KMS-11 (cell line): ENCODE data around the gene CPN1.

Experiments
- H2AFZ ChIP-seq: fragments of 200-600 bp; sonication (generic); 2 replicates; pipeline ENCODE4 v1.6.1; 2016; ENCODE audit warnings: antibody characterized with exemption, mixed run types, low read depth
- H3K27ac ChIP-seq: fragments of 200-600 bp; sonication (generic); 2 replicates; pipeline ENCODE4 v1.6.1; 2016; ENCODE audit warnings: mild to moderate bottlenecking, mixed run types
- H3K27me3 ChIP-seq: fragments of 200-600 bp; sonication (generic); 2 replicates; pipeline ENCODE4 v1.6.1; 2017; ENCODE audit warnings: mild to moderate bottlenecking, low read depth, mixed run types, moderate library complexity; ENCODE audit not compliant: insufficient read depth
- H3K36me3 ChIP-seq: fragments of 200-600 bp; sonication (generic); 2 replicates; pipeline ENCODE4 v1.6.1; 2017; ENCODE audit warnings: mild to moderate bottlenecking, mixed run types; ENCODE audit not compliant: insufficient read depth
- H3K4me1 ChIP-seq: fragments of 200-600 bp; sonication (generic); 2 replicates; pipeline ENCODE4 v1.6.1; 2016; ENCODE audit warnings: mild to moderate bottlenecking, low read depth, mixed run types; ENCODE audit not compliant: poor library complexity, severe bottlenecking
- H3K4me2 ChIP-seq: fragments of 200-600 bp; sonication (generic); 2 replicates; pipeline ENCODE4 v1.7.0; 2016; ENCODE audit warnings: mild to moderate bottlenecking, mixed run types
- H3K4me3 ChIP-seq: fragments of 200-600 bp; sonication (generic); IDR thresholded peaks from 2 replicates; pipeline ENCODE4 v1.6.1; 2017; ENCODE audit warnings: low read depth, low read length, mixed read lengths; ENCODE audit not compliant: insufficient read depth
- H3K79me2 ChIP-seq: fragments of 200-600 bp; sonication (generic); 2 replicates; pipeline ENCODE4 v1.6.1; 2016; ENCODE audit warnings: low read depth, mixed run types; ENCODE audit not compliant: insufficient read depth
- H3K9ac ChIP-seq: fragments of 200-600 bp; sonication (generic); 2 replicates; pipeline ENCODE4 v1.6.1; 2016; ENCODE audit warnings: mild to moderate bottlenecking, mixed run types
- H4K20me1 ChIP-seq: fragments of 200-600 bp; sonication (generic); 2 replicates; pipeline ENCODE4 v1.6.1; 2016; ENCODE audit warnings: mild to moderate bottlenecking, mixed run types; ENCODE audit not compliant: insufficient read depth
- CTCF ChIP-seq: fragments of 200-600 bp; sonication (generic); conservative IDR thresholded peaks from 2 replicates; pipeline ENCODE4 v1.6.1; 2017; ENCODE audit warnings: low read depth, mild to moderate bottlenecking, antibody characterized with exemption, low read length, moderate library complexity, mixed read lengths

Gene CPN1

GRCh38 chr10:100024748-100025147 lies 56.9 kb downstream of the CPN1 start:
- Histone ChIP-seq H3K27me3 (no peaks in the 10 kb centered on the region), H3K9ac (no peak overlapping the region), H3K4me2 (no peak overlapping the region), H3K27ac (no peak overlapping the region), H2AFZ (no peak overlapping the region), H3K4me3 (no peak overlapping the region), H3K36me3 (no peaks in the 10 kb centered on the region), H3K4me1 (peaks cover 21% of the 10 kb centered on the region), H3K79me2 (no peaks in the 10 kb centered on the region), H4K20me1 (no peaks in the 10 kb centered on the region)
- no peak for TF ChIP-seq CTCF

- H4K20me1 ChIP-seq, result no peaks in the 10 kb centered on the region
- no peaks in the 10 kb centered on the region for H3K27me3 ChIP-seq
- no peak overlapping the region for H3K4me2 ChIP-seq
- H3K36me3 ChIP-seq, result no peaks in the 10 kb centered on the region
- no peak overlapping the region for H2AFZ ChIP-seq
- H3K27ac ChIP-seq, result no peak overlapping the region
- H3K9ac ChIP-seq, result no peak overlapping the region
- no peaks in the 10 kb centered on the region for H3K79me2 ChIP-seq
- no peak overlapping the region for H3K4me3 ChIP-seq
- H3K4me1 ChIP-seq, result peaks cover 23% of the 10 kb centered on the region
- no peak for TF ChIP-seq CTCF
Observed at GRCh38 chr10:100022403-100022802, 59.3 kb downstream of the CPN1 start.

- Histone ChIP-seq H3K27me3 (no peaks in the 10 kb centered on the region), H3K27ac (no peak overlapping the region)
Observed at GRCh38 chr10:100021322-100021721, 60.3 kb downstream of the CPN1 start.

DNA sequence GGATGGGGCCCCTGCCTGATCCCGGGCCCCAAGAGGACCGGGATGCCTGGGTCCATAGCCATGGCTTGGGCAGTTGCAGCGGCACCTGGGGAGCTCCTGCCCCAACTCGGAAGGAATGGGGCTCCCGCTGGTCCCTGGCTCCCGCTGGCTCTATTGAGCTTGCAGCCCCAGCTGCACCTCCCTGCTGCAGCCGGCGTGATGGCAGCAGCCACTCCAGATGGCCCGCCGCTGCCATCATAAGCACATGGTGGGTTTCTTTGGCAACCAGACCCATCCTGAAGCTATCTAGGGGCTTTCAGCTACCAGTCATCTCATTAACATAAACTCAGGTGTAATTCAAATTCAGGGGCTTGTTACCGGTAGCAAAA lies 60.8 kb downstream of the CPN1 start:
- Histone ChIP-seq H3K79me2 (no peaks in the 10 kb centered on the region), H2AFZ (no peak overlapping the region), H3K4me1 (peaks cover 23% of the 10 kb centered on the region), H3K27me3 (no peaks in the 10 kb centered on the region), H4K20me1 (no peaks in the 10 kb centered on the region), H3K27ac (no peak overlapping the region), H3K4me2 (peak overlapping the region; percentile 33; the same call in 1 of the 2 replicates), H3K4me3 (no peak overlapping the region), H3K9ac (no peak overlapping the region), H3K36me3 (no peaks in the 10 kb centered on the region)
- TF ChIP-seq CTCF, result no peak

More at GRCh38 chr10:100021322-100021721, 60.3 kb downstream of the CPN1 start:
- H3K4me3 ChIP-seq, result no peak overlapping the region
- H3K4me1 ChIP-seq, result peaks cover 23% of the 10 kb centered on the region
- no peak overlapping the region for H3K9ac ChIP-seq
- no peak for TF ChIP-seq CTCF
- H3K79me2 ChIP-seq, result no peaks in the 10 kb centered on the region
- H3K4me2 ChIP-seq, result peak overlapping the region; percentile 33; the same call in 1 of the 2 replicates
- no peaks in the 10 kb centered on the region for H3K36me3 ChIP-seq
- no peak overlapping the region for H2AFZ ChIP-seq
- H4K20me1 ChIP-seq, result no peaks in the 10 kb centered on the region
